ENCODE measurements around the gene DOLPP1.
A peak's percentile ranks its signal among the peaks of the same experiment; 100 is the strongest.
"Not testable (repeated sequence)": the region's sequence is repeated elsewhere in the genome, so short reads cannot be mapped to it uniquely, and the experiment has no call there.

Gene DOLPP1

GRCh38 chr9:129111528-129112151 is 30.7 kb downstream of the DOLPP1 start:
- no peak for DNase-seq (ENCODE audit: low spot score)

GRCh38 chr9:129112526-129112925 is 31.6 kb downstream of the DOLPP1 start:
- DNase-seq (ENCODE audit: low spot score), result not testable (repeated sequence)

- DNase-seq (ENCODE audit: low spot score), result no peak
Measured at GRCh38 chr9:129113645-129114304, 32.9 kb downstream of the DOLPP1 start.

- DNase-seq (ENCODE audit: low spot score), result no peak
Measured at GRCh38 chr9:129118799-129119198, 37.9 kb downstream of the DOLPP1 start.

GRCh38 chr9:129121483-129121882 is 40.6 kb downstream of the DOLPP1 start:
- no peak for DNase-seq (ENCODE audit: low spot score)

GRCh38 chr9:129122133-129122532 is 41.2 kb downstream of the DOLPP1 start:
- no peak for DNase-seq (ENCODE audit: low spot score)

GRCh38 chr9:129122976-129123375 is 42.1 kb downstream of the DOLPP1 start:
- not testable (repeated sequence) for DNase-seq (ENCODE audit: low spot score)

GRCh38 chr9:129124506-129125069 is 43.7 kb downstream of the DOLPP1 start:
- no peak for DNase-seq (ENCODE audit: low spot score)

- no peak for DNase-seq (ENCODE audit: low spot score)
Measured at GRCh38 chr9:129125478-129125877, 44.6 kb downstream of the DOLPP1 start.

GRCh38 chr9:129126749-129127618 is 46.1 kb downstream of the DOLPP1 start:
- DNase-seq (ENCODE audit: low spot score), result peak; percentile 68

GRCh38 chr9:129128689-129129088 is 47.8 kb downstream of the DOLPP1 start:
- DNase-seq (ENCODE audit: low spot score), result no peak

- DNase-seq (ENCODE audit: low spot score), result not testable (repeated sequence)
Measured at GRCh38 chr9:129130271-129130670, 49.4 kb downstream of the DOLPP1 start.

- no peak for DNase-seq (ENCODE audit: low spot score)
Measured at GRCh38 chr9:129130791-129131190, 49.9 kb downstream of the DOLPP1 start.

GRCh38 chr9:129131300-129132145 is 50.6 kb downstream of the DOLPP1 start:
- DNase-seq (ENCODE audit: low spot score), result peak; percentile 88

GRCh38 chr9:129133082-129133481 is 52.2 kb downstream of the DOLPP1 start:
- no peak for DNase-seq (ENCODE audit: low spot score)

- DNase-seq (ENCODE audit: low spot score), result no peak
Measured at GRCh38 chr9:129135476-129135875, 54.6 kb downstream of the DOLPP1 start.

- DNase-seq (ENCODE audit: low spot score), result no peak
Measured at GRCh38 chr9:129136446-129137035, 55.6 kb downstream of the DOLPP1 start.

- DNase-seq (ENCODE audit: low spot score), result no peak
Measured at GRCh38 chr9:129137292-129138143, 56.6 kb downstream of the DOLPP1 start.

GRCh38 chr9:129138144-129138462 is 57.2 kb downstream of the DOLPP1 start:
- no peak for DNase-seq (ENCODE audit: low spot score)

- no peak for DNase-seq (ENCODE audit: low spot score)
Measured at GRCh38 chr9:129138476-129139232, 57.7 kb downstream of the DOLPP1 start.

All from ecto neural progenitor cell (in vitro differentiated cells).